ENCODE measurements around the gene BCL2L11. TPM values are rescaled to one million over a fixed set of nuclear protein-coding genes. Genes with fewer than 3 reads are reported as not detected.

Gene BCL2L11
- total RNA-seq, 1 donor from 2014 or later: 23.5 TPM

GRCh38 chr2:111190816-111191540 lies 70.3 kb downstream of the BCL2L11 start:
- DNase-seq (ENCODE audit: low read depth): no peak

GRCh38 chr2:111191877-111192276 lies 71.2 kb downstream of the BCL2L11 start:
- no peak for DNase-seq (ENCODE audit: low read depth)

- DNase-seq (ENCODE audit: low read depth): no peak
Measured at GRCh38 chr2:111192776-111193368, 72.2 kb downstream of the BCL2L11 start.

- DNase-seq (ENCODE audit: low read depth): peak; percentile 63
Measured at GRCh38 chr2:111194835-111195621, 74.3 kb downstream of the BCL2L11 start.

- DNase-seq (ENCODE audit: low read depth): peak; percentile 64
Measured at GRCh38 chr2:111196435-111196834, 75.7 kb downstream of the BCL2L11 start.

GRCh38 chr2:111198701-111199100 lies 78.0 kb downstream of the BCL2L11 start:
- peak; percentile 28 for DNase-seq (ENCODE audit: low read depth)

- no peak for DNase-seq (ENCODE audit: low read depth)
Measured at GRCh38 chr2:111199840-111200239, 79.1 kb downstream of the BCL2L11 start.

- no peak for DNase-seq (ENCODE audit: low read depth)
Measured at GRCh38 chr2:111200333-111200881, 79.7 kb downstream of the BCL2L11 start.

- no peak for DNase-seq (ENCODE audit: low read depth)
Measured at GRCh38 chr2:111201214-111201613, 80.5 kb downstream of the BCL2L11 start.

GRCh38 chr2:111202266-111203040 lies 81.7 kb downstream of the BCL2L11 start:
- DNase-seq (ENCODE audit: low read depth): peak; percentile 47

- no peak for DNase-seq (ENCODE audit: low read depth)
Measured at GRCh38 chr2:111204706-111205105, 84.0 kb downstream of the BCL2L11 start.

- DNase-seq (ENCODE audit: low read depth): no peak
Measured at GRCh38 chr2:111205774-111206173, 85.1 kb downstream of the BCL2L11 start.

GRCh38 chr2:111207851-111208250 lies 87.1 kb downstream of the BCL2L11 start:
- no peak for DNase-seq (ENCODE audit: low read depth)

- no peak for DNase-seq (ENCODE audit: low read depth)
Measured at GRCh38 chr2:111208639-111209038, 87.9 kb downstream of the BCL2L11 start.

- DNase-seq (ENCODE audit: low read depth): peak; percentile 79
Measured at GRCh38 chr2:111209045-111209514, 88.4 kb downstream of the BCL2L11 start.

- DNase-seq (ENCODE audit: low read depth): no peak
Measured at GRCh38 chr2:111210036-111210435, 89.3 kb downstream of the BCL2L11 start.

GRCh38 chr2:111213877-111214276 lies 93.2 kb downstream of the BCL2L11 start:
- DNase-seq (ENCODE audit: low read depth): no peak

GRCh38 chr2:111216811-111217652 lies 96.3 kb downstream of the BCL2L11 start:
- DNase-seq (ENCODE audit: low read depth): no peak
